ENCODE measurements around the gene TKTL1. TPM values are rescaled to one million over a fixed set of nuclear protein-coding genes. Genes with fewer than 3 reads are reported as not detected.

The TKTL1 gene
- total RNA-seq, 6 experiments from 2014 or later: 0.06 TPM; not detected in 5

GRCh38 chrX:154308108-154308946 lies 12.7 kb downstream of the TKTL1 start:
- intact Hi-C loops (cut with DNase I): no loop called here
- ATAC-seq (peak; percentile 72 to 84 (median 78)), DNase-seq (peak; percentile 42 to 58 (median 55))
- Histone ChIP-seq H3K36me3 (no peaks in the 10 kb centered on the region), H3K27me3 (no peaks in the 10 kb centered on the region), H3K9me3 (no peaks in the 10 kb centered on the region), H3K27ac (no peak overlapping the region), H3K4me1 (no peaks in the 10 kb centered on the region), H3K4me3 (no peak overlapping the region)
- WGBS (ENCODE audit: insufficient coverage, low coverage, low lambda C conversion rate, missing lambda C conversion rate): 30% methylated on average over 6 of the region's 9 CpGs
- TF ChIP-seq, protein P1, sequence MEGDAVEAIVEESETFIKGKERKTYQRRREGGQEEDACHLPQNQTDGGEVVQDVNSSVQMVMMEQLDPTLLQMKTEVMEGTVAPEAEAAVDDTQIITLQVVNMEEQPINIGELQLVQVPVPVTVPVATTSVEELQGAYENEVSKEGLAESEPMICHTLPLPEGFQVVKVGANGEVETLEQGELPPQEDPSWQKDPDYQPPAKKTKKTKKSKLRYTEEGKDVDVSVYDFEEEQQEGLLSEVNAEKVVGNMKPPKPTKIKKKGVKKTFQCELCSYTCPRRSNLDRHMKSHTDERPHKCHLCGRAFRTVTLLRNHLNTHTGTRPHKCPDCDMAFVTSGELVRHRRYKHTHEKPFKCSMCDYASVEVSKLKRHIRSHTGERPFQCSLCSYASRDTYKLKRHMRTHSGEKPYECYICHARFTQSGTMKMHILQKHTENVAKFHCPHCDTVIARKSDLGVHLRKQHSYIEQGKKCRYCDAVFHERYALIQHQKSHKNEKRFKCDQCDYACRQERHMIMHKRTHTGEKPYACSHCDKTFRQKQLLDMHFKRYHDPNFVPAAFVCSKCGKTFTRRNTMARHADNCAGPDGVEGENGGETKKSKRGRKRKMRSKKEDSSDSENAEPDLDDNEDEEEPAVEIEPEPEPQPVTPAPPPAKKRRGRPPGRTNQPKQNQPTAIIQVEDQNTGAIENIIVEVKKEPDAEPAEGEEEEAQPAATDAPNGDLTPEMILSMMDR (IDR thresholded peaks at IDR 0.05): peak; percentile 66 to 84 (median 77)
- TF ChIP-seq POLR2A (IDR thresholded peaks at IDR 0.05): no peak

- no peaks in the 10 kb centered on the region for H3K9me3 ChIP-seq
- 67% methylated on average over 11 of the region's 16 CpGs for WGBS (ENCODE audit: insufficient coverage, low coverage, low lambda C conversion rate, missing lambda C conversion rate)
- no peaks in the 10 kb centered on the region for H3K4me1 ChIP-seq
- no peak for ATAC-seq
- H3K4me3 ChIP-seq: no peak overlapping the region
- intact Hi-C loops (cut with DNase I): no loop called here
- TF ChIP-seq, protein P1 (IDR thresholded peaks at IDR 0.05): no peak
- TF ChIP-seq POLR2A (IDR thresholded peaks at IDR 0.05): no peak
- no peaks in the 10 kb centered on the region for H3K36me3 ChIP-seq
- no peak overlapping the region for H3K27ac ChIP-seq
- H3K27me3 ChIP-seq: no peaks in the 10 kb centered on the region
- DNase-seq: peak in 1 of 3 donors; percentile 31
Observed at GRCh38 chrX:154309041-154309775, 13.6 kb downstream of the TKTL1 start.

- peak in 1 of 3 donors; percentile 45 for DNase-seq
- Histone ChIP-seq H3K4me1 (no peaks in the 10 kb centered on the region), H3K9me3 (no peaks in the 10 kb centered on the region), H3K4me3 (no peak overlapping the region), H3K27me3 (no peaks in the 10 kb centered on the region), H3K27ac (no peak overlapping the region), H3K36me3 (no peaks in the 10 kb centered on the region)
- no peak for ATAC-seq
- intact Hi-C loops (cut with DNase I): no loop called here
- 63% methylated on average over 15 of the region's 19 CpGs for WGBS (ENCODE audit: insufficient coverage, low coverage, low lambda C conversion rate, missing lambda C conversion rate)
- TF ChIP-seq, protein P1 (IDR thresholded peaks at IDR 0.05): no peak
- TF ChIP-seq POLR2A (IDR thresholded peaks at IDR 0.05): no peak
Observed at GRCh38 chrX:154310616-154311536, 15.3 kb downstream of the TKTL1 start.

- intact Hi-C loops (cut with DNase I): no loop called here
- no peak overlapping the region for H3K4me3 ChIP-seq
- H3K36me3 ChIP-seq: no peaks in the 10 kb centered on the region
- no peaks in the 10 kb centered on the region for H3K4me1 ChIP-seq
- peak in 1 of 3 donors; percentile 11 for DNase-seq
- ATAC-seq: no peak
- H3K27me3 ChIP-seq: no peaks in the 10 kb centered on the region
- 87% methylated on average over 5 of the region's 7 CpGs for WGBS (ENCODE audit: insufficient coverage, low coverage, low lambda C conversion rate, missing lambda C conversion rate)
- TF ChIP-seq POLR2A (IDR thresholded peaks at IDR 0.05): no peak
- TF ChIP-seq, protein P1 (IDR thresholded peaks at IDR 0.05): no peak
- no peaks in the 10 kb centered on the region for H3K9me3 ChIP-seq
- H3K27ac ChIP-seq: no peak overlapping the region
Observed at GRCh38 chrX:154312116-154312515, 16.5 kb downstream of the TKTL1 start.

All from right lobe of liver (tissue), 6 donors.